IMR-90 (cell line): ENCODE results near the gene FAF1. TPM values are rescaled to one million over a fixed set of nuclear protein-coding genes. Genes with fewer than 3 reads are reported as not detected.

Source experiments
- ATAC-seq: fragments of 200-7000 bp; cut with Tn5 transposase; 2 replicates; pipeline ENCODE4 v1.9.1; 2020; ENCODE audit warnings: low read depth, mild to moderate bottlenecking, moderate library complexity
- BruUV-seq: library from RNA; stranded (reverse); fragments of 400-500 nt; replicated peaks from 2 replicates; lab custom pipeline; 2021; lab: Mats Ljungman, UMichigan
- CTCF ChIA-PET: fragments of 300-600 bp; formaldehyde crosslinking; extraction: SDS; loops from one replicate; lab custom pipeline; 2021; ENCODE audit warnings: antibody characterized with exemption; lab: Yijun Ruan, JAX
- POLR2A ChIA-PET: fragments of 300-600 bp; sonication (Branson Sonifier 250); formaldehyde crosslinking; loops from one replicate; lab custom pipeline; 2022; ENCODE audit warnings: antibody characterized with exemption; ENCODE audit not compliant: unreplicated experiment; lab: Charles Lee
- DNase-seq: peaks from one replicate; pipeline ENCODE4 v3.0.0; 2013
- H2AFZ ChIP-seq: replicated peaks from 2 replicates; pipeline ENCODE3; 2013; ENCODE audit warnings: low read length, mild to moderate bottlenecking; ENCODE audit not compliant: poor library complexity
- H2AK5ac ChIP-seq: 2 replicates; pipeline ENCODE4 v1.6.1; 2013; ENCODE audit warnings: low read depth, low read length, inconsistent platforms
- H2AK9ac ChIP-seq: replicated peaks from 2 replicates; pipeline ENCODE3; 2013; ENCODE audit warnings: mild to moderate bottlenecking, low read depth, low read length, moderate library complexity; ENCODE audit not compliant: poor library complexity
- H2BK120ac ChIP-seq: 2 replicates; pipeline ENCODE4 v1.6.1; 2013; ENCODE audit warnings: low read depth, low read length, inconsistent platforms
- H2BK15ac ChIP-seq: 3 replicates; pipeline ENCODE4 v1.6.1; 2013; ENCODE audit warnings: low read depth, low read length, inconsistent platforms
- H2BK20ac ChIP-seq: 2 replicates; pipeline ENCODE4 v1.6.1; 2013; ENCODE audit warnings: low read depth, mild to moderate bottlenecking, inconsistent platforms, low read length, moderate library complexity
- H2BK5ac ChIP-seq: 2 replicates; pipeline ENCODE4 v1.6.1; 2013; ENCODE audit warnings: mild to moderate bottlenecking, low read depth, low read length, inconsistent platforms; ENCODE audit not compliant: poor library complexity, severe bottlenecking
- H3K14ac ChIP-seq: replicated peaks from 2 replicates; pipeline ENCODE4 v1.6.1; 2013; ENCODE audit warnings: low read depth, low read length, inconsistent platforms
- H3K18ac ChIP-seq: 2 replicates; pipeline ENCODE4 v1.6.1; 2013; ENCODE audit warnings: low read depth, low read length, control low read depth
- H3K23ac ChIP-seq: 2 replicates; pipeline ENCODE4 v1.6.1; 2013; ENCODE audit warnings: low read depth, low read length, inconsistent platforms
- H3K27ac ChIP-seq: 2 replicates; pipeline ENCODE4 v1.5.1; 2013; ENCODE audit warnings: mild to moderate bottlenecking, control low read depth, low read length; ENCODE audit not compliant: insufficient read depth
- H3K27me3 ChIP-seq: 2 replicates; pipeline ENCODE4 v1.6.1; 2013; ENCODE audit warnings: low read length; ENCODE audit not compliant: control insufficient read depth, insufficient read depth
- H3K36me3 ChIP-seq: 2 replicates; pipeline ENCODE4 v1.6.1; 2013; ENCODE audit warnings: low read length, mixed read lengths; ENCODE audit not compliant: control insufficient read depth, insufficient read depth
- H3K4ac ChIP-seq: 2 replicates; pipeline ENCODE4 v1.6.1; 2013; ENCODE audit warnings: low read depth, low read length, inconsistent platforms
- H3K4me1 ChIP-seq: 2 replicates; pipeline ENCODE4 v1.6.1; 2013; ENCODE audit warnings: low read length, mixed read lengths; ENCODE audit not compliant: control insufficient read depth, insufficient read depth
- H3K4me2 ChIP-seq: 2 replicates; pipeline ENCODE4 v1.6.1; 2013; ENCODE audit warnings: low read depth, mild to moderate bottlenecking, control low read depth, low read length, moderate library complexity
- H3K4me3 ChIP-seq: 2 replicates; pipeline ENCODE4 v1.5.1; 2013; ENCODE audit warnings: low read depth, mild to moderate bottlenecking, control low read depth, low read length, moderate library complexity; ENCODE audit not compliant: insufficient read depth
- H3K56ac ChIP-seq: 2 replicates; pipeline ENCODE4 v1.6.1; 2013; ENCODE audit warnings: low read length, inconsistent platforms; ENCODE audit not compliant: insufficient read depth; ENCODE audit errors: extremely low read depth
- H3K79me1 ChIP-seq, 2 experiments: 2 replicates each; pipeline ENCODE4 v1.6.1; 2013; ENCODE audit warnings: low read length in 2 of 2, inconsistent platforms in 1 of 2, low read depth in 1 of 2
- H3K9ac ChIP-seq: 2 replicates; pipeline ENCODE4 v1.6.1; 2013; ENCODE audit warnings: low read depth, low read length, control low read depth
- H3K9me1 ChIP-seq: 2 replicates; pipeline ENCODE4 v1.6.1; 2013; ENCODE audit warnings: low read length, inconsistent platforms; ENCODE audit not compliant: insufficient read depth
- H3K9me3 ChIP-seq: 2 replicates; pipeline ENCODE4 v1.6.1; 2013; ENCODE audit warnings: low read length; ENCODE audit not compliant: control insufficient read depth, insufficient read depth
- H4K20me1 ChIP-seq: 2 replicates; pipeline ENCODE4 v1.6.1; 2013; ENCODE audit warnings: low read length, inconsistent platforms; ENCODE audit not compliant: insufficient read depth
- H4K5ac ChIP-seq: 2 replicates; pipeline ENCODE4 v1.6.1; 2013; ENCODE audit warnings: mild to moderate bottlenecking, low read depth, low read length, control low read depth
- H4K8ac ChIP-seq, 2 experiments: 2 replicates each; pipeline ENCODE4 v1.6.1; 2013; ENCODE audit warnings: low read depth in 2 of 2, low read length in 2 of 2, control low read depth in 1 of 2, inconsistent platforms in 1 of 2
- H4K91ac ChIP-seq: 2 replicates; pipeline ENCODE4 v1.6.1; 2013; ENCODE audit warnings: low read depth, low read length, inconsistent platforms; ENCODE audit not compliant: insufficient read depth
- BHLHE40 ChIP-seq: fragments of 150-350 bp; IDR thresholded peaks from 2 replicates; pipeline ENCODE4 v1.6.1; 2016; ENCODE audit warnings: mild to moderate bottlenecking, low read depth, low read length
- FOS ChIP-seq: fragments of 150-350 bp; IDR thresholded peaks from 2 replicates; pipeline ENCODE4 v1.6.1; 2016; ENCODE audit warnings: low read depth, low read length
- MAZ ChIP-seq: IDR thresholded peaks from 2 replicates; pipeline ENCODE4 v1.6.1; 2012; ENCODE audit warnings: low read depth, mild to moderate bottlenecking, low read length, improper control_type of control experiment, moderate library complexity, borderline replicate concordance
- NFE2L2 ChIP-seq: fragments of 150-350 bp; IDR thresholded peaks from 2 replicates; pipeline ENCODE4 v1.6.1; 2016; ENCODE audit warnings: low read depth, mild to moderate bottlenecking, low read length
- POLR2A ChIP-seq: IDR thresholded peaks from 2 replicates; pipeline ENCODE4 v1.6.1; 2012; ENCODE audit warnings: mild to moderate bottlenecking, low read depth, low read length
- RAD21 ChIP-seq: IDR thresholded peaks from 2 replicates; pipeline ENCODE4 v1.6.1; 2012; ENCODE audit warnings: low read length, improper control_type of control experiment
- RFX5 ChIP-seq: IDR thresholded peaks from 2 replicates; pipeline ENCODE4 v1.8.0; 2012; ENCODE audit warnings: low read depth, mild to moderate bottlenecking, low read length, moderate library complexity
- dilution Hi-C: fragments of 300-500 bp; cut with HindIII; formaldehyde crosslinking; loops from one replicate; pipeline ENCODE4 v1.14.3; 2018; ENCODE audit warnings: low sequenced_read_pairs; ENCODE audit not compliant: unreplicated experiment
- in situ Hi-C: fragments of 300-500 bp; cut with MboI; formaldehyde crosslinking; loops from 3 replicates; pipeline ENCODE4 v1.14.3; 2019; ENCODE audit warnings: low sequenced_read_pairs, inconsistent platforms, mixed read lengths
- intact Hi-C: fragments of 100-400 bp; cut with micrococcal nuclease; formaldehyde crosslinking; loops from 2 replicates; pipeline ENCODE4 v1.10.0; 2022
- polyA plus RNA-seq, 3 experiments: library from polyadenylated mRNA; depleted of rRNA; stranded (reverse); fragments of >200 nt; gene quantifications; 2 replicates each; pipeline ENCODE4 v1.2.3, GENCODE V29; 2012; ENCODE audit warnings: low replicate concordance in 1 of 3
- total RNA-seq: library from RNA; depleted of rRNA; stranded (reverse); fragments of >200 nt; gene quantifications from 2 replicates; pipeline ENCODE4 v1.2.3, GENCODE V29; 2012
- TF ChIP-seq, protein P1 (sequence below): fragments of 150-350 bp; IDR thresholded peaks from 2 replicates; pipeline ENCODE4 v1.6.1; 2016; ENCODE audit warnings: low read depth, mild to moderate bottlenecking, low read length, moderate library complexity, borderline replicate concordance
- TF ChIP-seq, protein P2 (sequence below): fragments of 150-350 bp; IDR thresholded peaks from 2 replicates; pipeline ENCODE4 v1.6.1; 2017; ENCODE audit warnings: mild to moderate bottlenecking, antibody characterized with exemption, low read length, low read depth

FAF1 gene
- total and polyA plus RNA-seq, 2 of the 4 experiments (the other 2 are of a cell fraction), result 18.8 to 72.9 TPM

DNA sequence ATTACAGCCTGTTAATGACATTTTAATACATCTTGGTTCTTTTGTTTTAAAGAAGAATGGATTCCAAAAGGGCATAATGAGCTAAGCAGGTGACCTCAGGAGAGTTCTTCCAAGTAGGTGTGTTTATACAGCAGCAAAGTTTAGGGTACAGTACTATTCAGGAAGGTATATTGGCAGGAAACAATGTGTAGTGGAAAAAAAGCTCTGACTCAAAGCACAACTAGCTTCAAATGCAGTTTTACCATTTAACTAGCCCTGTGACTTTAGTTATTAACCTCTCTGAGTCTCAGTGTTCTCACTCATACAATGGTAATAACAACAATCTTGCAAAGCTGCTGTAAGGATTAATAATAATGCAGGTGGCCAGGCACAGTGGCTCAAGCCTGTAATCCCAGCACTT, 29.9 kb downstream of the FAF1 start:
- no peaks in the 10 kb centered on the region for H3K27me3 ChIP-seq
- no peak overlapping the region for H2BK120ac ChIP-seq
- no peak overlapping the region for H3K4ac ChIP-seq
- BruUV-seq, result no TSS peak
- no peak overlapping the region for H2BK5ac ChIP-seq
- H2AK9ac ChIP-seq, result no peak overlapping the region
- no peak overlapping the region for H3K23ac ChIP-seq
- H3K9ac ChIP-seq, result no peak overlapping the region
- H3K9me3 ChIP-seq, result no peaks in the 10 kb centered on the region
- ATAC-seq (no peak), DNase-seq (no peak)
- H3K4me1 ChIP-seq, result peaks cover 2% of the 10 kb centered on the region; the same call in 1 of the 2 replicates
- no peak overlapping the region for H2AK5ac ChIP-seq
- no peak overlapping the region for H2BK15ac ChIP-seq
- in situ Hi-C loops, result no loop called here
- H3K56ac ChIP-seq, result no peak overlapping the region
- CTCF ChIA-PET, result interaction anchor here (0.9 to 1.6 kb wide), 5 partner anchors 20 to 262 kb away, joined by 3 to 9 read pairs (median 4); no protein-coding TSS in a partner anchor
- no peak overlapping the region for H3K27ac ChIP-seq
- H3K14ac ChIP-seq, result no peak overlapping the region
- intact Hi-C loops, result no loop called here
- H2AFZ ChIP-seq, result no peak overlapping the region
- no peak overlapping the region for H4K91ac ChIP-seq
- H4K8ac ChIP-seq, result no peak overlapping the region
- H3K36me3 ChIP-seq, result no peaks in the 10 kb centered on the region
- no peak overlapping the region for H3K18ac ChIP-seq
- no peak overlapping the region for H4K5ac ChIP-seq
- no peak for TF ChIP-seq POLR2A
- TF ChIP-seq, protein P1, sequence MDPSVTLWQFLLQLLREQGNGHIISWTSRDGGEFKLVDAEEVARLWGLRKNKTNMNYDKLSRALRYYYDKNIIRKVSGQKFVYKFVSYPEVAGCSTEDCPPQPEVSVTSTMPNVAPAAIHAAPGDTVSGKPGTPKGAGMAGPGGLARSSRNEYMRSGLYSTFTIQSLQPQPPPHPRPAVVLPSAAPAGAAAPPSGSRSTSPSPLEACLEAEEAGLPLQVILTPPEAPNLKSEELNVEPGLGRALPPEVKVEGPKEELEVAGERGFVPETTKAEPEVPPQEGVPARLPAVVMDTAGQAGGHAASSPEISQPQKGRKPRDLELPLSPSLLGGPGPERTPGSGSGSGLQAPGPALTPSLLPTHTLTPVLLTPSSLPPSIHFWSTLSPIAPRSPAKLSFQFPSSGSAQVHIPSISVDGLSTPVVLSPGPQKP, result no peak
- TF ChIP-seq FOS, result no peak
- no peak for TF ChIP-seq BHLHE40
- TF ChIP-seq RAD21, result no peak
- no peak for TF ChIP-seq RFX5
- TF ChIP-seq NFE2L2, result no peak
- TF ChIP-seq, protein P2, sequence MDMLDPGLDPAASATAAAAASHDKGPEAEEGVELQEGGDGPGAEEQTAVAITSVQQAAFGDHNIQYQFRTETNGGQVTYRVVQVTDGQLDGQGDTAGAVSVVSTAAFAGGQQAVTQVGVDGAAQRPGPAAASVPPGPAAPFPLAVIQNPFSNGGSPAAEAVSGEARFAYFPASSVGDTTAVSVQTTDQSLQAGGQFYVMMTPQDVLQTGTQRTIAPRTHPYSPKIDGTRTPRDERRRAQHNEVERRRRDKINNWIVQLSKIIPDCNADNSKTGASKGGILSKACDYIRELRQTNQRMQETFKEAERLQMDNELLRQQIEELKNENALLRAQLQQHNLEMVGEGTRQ, result no peak
- TF ChIP-seq MAZ, result no peak
- dilution Hi-C loops, result no loop called here
- H2BK20ac ChIP-seq, result no peak overlapping the region
- H3K4me2 ChIP-seq, result no peak overlapping the region
- POLR2A ChIA-PET, result no interaction called here
- H4K20me1 ChIP-seq, result no peaks in the 10 kb centered on the region; the same call in 1 of the 2 replicates
- peaks cover 6 to 28% of the 10 kb centered on the region in 2 experiments for H3K79me1 ChIP-seq
- no peak overlapping the region for H3K4me3 ChIP-seq
- H3K9me1 ChIP-seq, result no peaks in the 10 kb centered on the region; the same call in 1 of the 2 replicates
